ENCODE data around the gene MAP2K6.

DNA sequence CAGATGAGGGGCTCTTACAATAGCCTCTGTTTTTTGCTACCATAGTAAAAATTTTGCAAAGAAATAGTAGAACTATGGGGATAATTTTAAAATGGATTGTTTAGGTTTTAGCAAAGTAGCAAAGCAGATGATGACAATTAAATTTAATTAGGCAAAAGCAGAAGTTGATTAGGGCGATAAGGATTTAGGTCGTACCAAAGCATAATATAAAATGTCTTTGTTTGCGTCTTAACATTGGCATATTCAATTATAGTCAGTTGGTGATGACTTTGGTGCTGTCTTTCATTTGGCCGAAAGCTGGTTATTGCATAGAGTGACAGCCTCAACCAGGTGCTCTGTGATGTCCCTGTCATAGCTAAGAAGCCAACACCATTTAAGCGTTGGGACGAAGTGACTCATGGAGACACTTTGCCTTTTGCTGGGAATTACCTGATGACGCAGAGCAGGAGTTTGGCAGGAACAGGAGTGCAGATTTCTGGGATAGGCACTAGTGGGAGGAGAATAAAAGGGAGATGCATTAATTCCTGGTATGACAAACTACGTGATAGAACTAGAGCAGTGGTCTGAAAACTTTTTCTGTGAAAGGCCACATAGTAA, 38.3 kb downstream of the MAP2K6 start:
- no peak for TF ChIP-seq POLR2A (IDR thresholded peaks at IDR 0.05)
- TF ChIP-seq, protein P1, sequence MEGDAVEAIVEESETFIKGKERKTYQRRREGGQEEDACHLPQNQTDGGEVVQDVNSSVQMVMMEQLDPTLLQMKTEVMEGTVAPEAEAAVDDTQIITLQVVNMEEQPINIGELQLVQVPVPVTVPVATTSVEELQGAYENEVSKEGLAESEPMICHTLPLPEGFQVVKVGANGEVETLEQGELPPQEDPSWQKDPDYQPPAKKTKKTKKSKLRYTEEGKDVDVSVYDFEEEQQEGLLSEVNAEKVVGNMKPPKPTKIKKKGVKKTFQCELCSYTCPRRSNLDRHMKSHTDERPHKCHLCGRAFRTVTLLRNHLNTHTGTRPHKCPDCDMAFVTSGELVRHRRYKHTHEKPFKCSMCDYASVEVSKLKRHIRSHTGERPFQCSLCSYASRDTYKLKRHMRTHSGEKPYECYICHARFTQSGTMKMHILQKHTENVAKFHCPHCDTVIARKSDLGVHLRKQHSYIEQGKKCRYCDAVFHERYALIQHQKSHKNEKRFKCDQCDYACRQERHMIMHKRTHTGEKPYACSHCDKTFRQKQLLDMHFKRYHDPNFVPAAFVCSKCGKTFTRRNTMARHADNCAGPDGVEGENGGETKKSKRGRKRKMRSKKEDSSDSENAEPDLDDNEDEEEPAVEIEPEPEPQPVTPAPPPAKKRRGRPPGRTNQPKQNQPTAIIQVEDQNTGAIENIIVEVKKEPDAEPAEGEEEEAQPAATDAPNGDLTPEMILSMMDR (IDR thresholded peaks at IDR 0.05) = no peak
